WTC11 (cell line): ENCODE results near the gene CPD. TPM values are rescaled to one million over a fixed set of nuclear protein-coding genes. Genes with fewer than 3 reads are reported as not detected.

Source experiments
- ATAC-seq: fragments of 200-7000 bp; cut with Tn5 transposase; 2 replicates; pipeline ENCODE4 v1.10.0; 2021; ENCODE audit warnings: mild to moderate bottlenecking, moderate library complexity
- CTCF ChIA-PET: fragments of 300-600 bp; sonication (Branson Sonifier 250); formaldehyde crosslinking; loops from one replicate; lab custom pipeline; 2021; ENCODE audit warnings: antibody characterized with exemption; lab: Charles Lee
- POLR2A ChIA-PET: fragments of 350-600 bp; sonication (Branson Sonifier 250); formaldehyde crosslinking; loops from one replicate; lab custom pipeline; 2021; ENCODE audit warnings: antibody characterized with exemption; lab: Charles Lee
- DNase-seq: peaks from one replicate; pipeline ENCODE4 v3.0.0; 2021; ENCODE audit warnings: low spot score
- H3K27ac Mint-ChIP-seq: 2 replicates; pipeline ENCODE4 v1.8.0; 2021; ENCODE audit warnings: mixed read lengths
- H3K27me3 Mint-ChIP-seq: 2 replicates; pipeline ENCODE4 v1.8.0; 2021; ENCODE audit warnings: low read depth, mild to moderate bottlenecking, moderate library complexity, mixed read lengths
- H3K36me3 Mint-ChIP-seq: 2 replicates; pipeline ENCODE4 v1.8.0; 2021; ENCODE audit warnings: mixed read lengths
- H3K4me1 Mint-ChIP-seq: 2 replicates; pipeline ENCODE4 v1.8.0; 2022; ENCODE audit warnings: mixed read lengths
- H3K4me3 Mint-ChIP-seq: 2 replicates; pipeline ENCODE4 v1.8.0; 2021; ENCODE audit warnings: mild to moderate bottlenecking, moderate library complexity, mixed read lengths
- H3K9me3 Mint-ChIP-seq: 2 replicates; pipeline ENCODE4 v1.8.0; 2021; ENCODE audit warnings: mixed read lengths
- AR ChIP-seq: fragments of 250-450 bp; sonication (Bioruptor Pico); IDR thresholded peaks from 2 replicates; pipeline ENCODE4 v1.9.0; 2021; ENCODE audit warnings: mild to moderate bottlenecking
- ATF3 ChIP-seq: sonication (generic); formaldehyde crosslinking; conservative IDR thresholded peaks from 2 replicates; pipeline ENCODE4 v1.8.1; 2022; ENCODE audit warnings: mild to moderate bottlenecking, missing genetic modification reagents
- CREM ChIP-seq: sonication (generic); formaldehyde crosslinking; IDR thresholded peaks from 2 replicates; pipeline ENCODE4 v1.8.1; 2022; ENCODE audit warnings: mild to moderate bottlenecking, missing genetic modification reagents, moderate library complexity
- E2F4 ChIP-seq: sonication (generic); formaldehyde crosslinking; IDR thresholded peaks from 2 replicates; pipeline ENCODE4 v1.8.1; 2022; ENCODE audit warnings: low read depth, mild to moderate bottlenecking, moderate library complexity, missing genetic modification reagents, borderline replicate concordance
- ELF4 ChIP-seq: sonication (generic); formaldehyde crosslinking; IDR thresholded peaks from 2 replicates; pipeline ENCODE4 v1.8.1; 2022; ENCODE audit warnings: low read depth, mild to moderate bottlenecking, moderate library complexity, missing genetic modification reagents
- ESRRA ChIP-seq: sonication (generic); formaldehyde crosslinking; IDR thresholded peaks from 2 replicates; pipeline ENCODE4 v1.8.1; 2022; ENCODE audit warnings: mild to moderate bottlenecking, missing genetic modification reagents, borderline replicate concordance
- FOXK1 ChIP-seq: sonication (generic); formaldehyde crosslinking; IDR thresholded peaks from 2 replicates; pipeline ENCODE4 v1.8.0; 2022; ENCODE audit warnings: mild to moderate bottlenecking, moderate library complexity, missing genetic modification reagents
- HMGXB4 ChIP-seq: sonication (generic); formaldehyde crosslinking; IDR thresholded peaks from 2 replicates; pipeline ENCODE4 v1.8.1; 2023; ENCODE audit warnings: mild to moderate bottlenecking, moderate library complexity, missing genetic modification reagents
- IRF1 ChIP-seq: sonication (generic); formaldehyde crosslinking; IDR thresholded peaks from 2 replicates; pipeline ENCODE4 v1.8.0; 2023; ENCODE audit warnings: missing genetic modification reagents
- JAZF1 ChIP-seq: fragments of 250-450 bp; sonication (Bioruptor Pico); IDR thresholded peaks from 2 replicates; pipeline ENCODE4 v1.9.0; 2021; ENCODE audit warnings: moderate library complexity, mild to moderate bottlenecking, inconsistent platforms
- MLX ChIP-seq: sonication (generic); formaldehyde crosslinking; IDR thresholded peaks from 2 replicates; pipeline ENCODE4 v1.8.1; 2023; ENCODE audit warnings: mild to moderate bottlenecking, missing genetic modification reagents, moderate library complexity
- NFYB ChIP-seq: sonication (generic); formaldehyde crosslinking; conservative IDR thresholded peaks from 2 replicates; pipeline ENCODE4 v1.8.0; 2022; ENCODE audit warnings: low read depth, missing genetic modification reagents
- NR2C2 ChIP-seq: sonication (generic); formaldehyde crosslinking; IDR thresholded peaks from 2 replicates; pipeline ENCODE4 v1.8.0; 2022; ENCODE audit warnings: mild to moderate bottlenecking, missing genetic modification reagents
- PRDM15 ChIP-seq: sonication (generic); formaldehyde crosslinking; IDR thresholded peaks from 2 replicates; pipeline ENCODE4 v1.8.0; 2022; ENCODE audit warnings: missing genetic modification reagents
- SMAD3 ChIP-seq: sonication (generic); formaldehyde crosslinking; IDR thresholded peaks from 2 replicates; pipeline ENCODE4 v1.8.0; 2022; ENCODE audit warnings: missing genetic modification reagents, mild to moderate bottlenecking, borderline replicate concordance
- TCF7 ChIP-seq: sonication (generic); formaldehyde crosslinking; IDR thresholded peaks from 2 replicates; pipeline ENCODE4 v1.8.0; 2022; ENCODE audit warnings: mild to moderate bottlenecking, low read depth, missing genetic modification reagents, moderate library complexity
- ZNF121 ChIP-seq: sonication (generic); formaldehyde crosslinking; IDR thresholded peaks from 2 replicates; pipeline ENCODE4 v1.8.0; 2023; ENCODE audit warnings: missing genetic modification reagents
- ZNF138 ChIP-seq: sonication (generic); formaldehyde crosslinking; conservative IDR thresholded peaks from 2 replicates; pipeline ENCODE4 v1.8.1; 2022; ENCODE audit warnings: mild to moderate bottlenecking, moderate library complexity, missing genetic modification reagents
- ZNF232 ChIP-seq: sonication (generic); formaldehyde crosslinking; IDR thresholded peaks from 2 replicates; pipeline ENCODE4 v1.8.0; 2022; ENCODE audit warnings: mild to moderate bottlenecking, missing genetic modification reagents
- ZNF416 ChIP-seq: fragments of 250-450 bp; sonication (Bioruptor Pico); IDR thresholded peaks from 2 replicates; pipeline ENCODE4 v1.9.0; 2021; ENCODE audit warnings: mild to moderate bottlenecking, inconsistent platforms
- total RNA-seq: library from RNA; stranded (reverse); gene quantifications from 3 replicates; pipeline ENCODE4 v1.2.3, GENCODE V29; 2021

Gene CPD
- total RNA-seq, 1 experiment from 2014 or later = 36.1 TPM

- TF ChIP-seq PRDM15 (CRISPR knock-in tag) = 0 out of 2 replicates have a peak, but pooled peaks have one; percentile 15
- 0 out of 2 replicates have a peak, but pooled peaks have one; percentile 33 for TF ChIP-seq ZNF121 (CRISPR knock-in tag)
- TF ChIP-seq TCF7 (CRISPR knock-in tag) = 0 out of 2 replicates have a peak, but pooled peaks have one; percentile 40
- 0 out of 2 replicates have a peak, but pooled peaks have one; percentile 63 for TF ChIP-seq ESRRA (CRISPR knock-in tag)
- TF ChIP-seq MLX = no peak
- 0 out of 2 replicates have a peak, but pooled peaks have one; percentile 20 for TF ChIP-seq NR2C2
- 0 out of 2 replicates have a peak, but pooled peaks have one; percentile 25 for TF ChIP-seq SMAD3 (CRISPR knock-in tag)
- TF ChIP-seq JAZF1 (CRISPR knock-in tag) = no peak
- TF ChIP-seq CREM (CRISPR knock-in tag) = no peak; the same call in 1 of the 2 replicates
- no peak for TF ChIP-seq ELF4 (CRISPR knock-in tag)
- TF ChIP-seq NFYB (CRISPR knock-in tag) = no peak
- TF ChIP-seq HMGXB4 (CRISPR knock-in tag) = no peak
- no peak for TF ChIP-seq ATF3 (CRISPR knock-in tag)
- TF ChIP-seq, all 79 proteins: peak for 21
Measured at GRCh38 chr17:30378241-30378824, 394 bp upstream of the CPD start (continued).

- DNase-seq (peak; percentile 22), ATAC-seq (peak; percentile 4)
- Mint-ChIP-seq H3K27me3 (peaks cover 40% of the 10 kb centered on the region), H3K27ac (no peak overlapping the region), H3K9me3 (no peaks in the 10 kb centered on the region), H3K4me3 (peak overlapping the region; percentile 77), H3K36me3 (no peaks in the 10 kb centered on the region), H3K4me1 (peaks cover 68% of the 10 kb centered on the region)
- ChIA-PET POLR2A (no interaction called here), CTCF (interaction anchor here (0.9 to 2.3 kb wide), 2 partner anchors 8 to 98 kb away, joined by 4 to 8 read pairs; partner anchors contain the start of gene GOSR1)
- TF ChIP-seq ZNF232 (CRISPR knock-in tag) (no peak), FOXK1 (CRISPR knock-in tag) (no peak), AR (CRISPR knock-in tag) (no peak), ZNF416 (CRISPR knock-in tag) (no peak), E2F4 (CRISPR knock-in tag) (no peak), IRF1 (CRISPR knock-in tag) (no peak), ZNF138 (CRISPR knock-in tag) (no peak)
Measured at GRCh38 chr17:30379303-30379902, 676 bp downstream of the CPD start.
